PC-3 (cell line): ENCODE results near the gene CXCL13. TPM values are rescaled to one million over a fixed set of nuclear protein-coding genes. Genes with fewer than 3 reads are reported as not detected.
"Not testable (repeated sequence)": the region's sequence is repeated elsewhere in the genome, so short reads cannot be mapped to it uniquely, and the experiment has no call there.

Experiments
- ATAC-seq: fragments of 200-7000 bp; cut with Tn5 transposase; 2 replicates; pipeline ENCODE4 v1.9.1; 2020; ENCODE audit warnings: mild to moderate bottlenecking, moderate library complexity
- BruUV-seq: library from RNA; stranded (reverse); fragments of 400-500 nt; replicated peaks from 2 replicates; lab custom pipeline; 2021; lab: Mats Ljungman, UMichigan
- CTCF ChIA-PET: fragments of 300-600 bp; sonication (Branson Sonifier 250); formaldehyde crosslinking; loops from one replicate; lab custom pipeline; 2022; ENCODE audit warnings: antibody characterized with exemption; lab: Charles Lee
- POLR2A ChIA-PET: fragments of 300-600 bp; sonication (Branson Sonifier 250); formaldehyde crosslinking; loops from one replicate; lab custom pipeline; 2022; ENCODE audit warnings: antibody characterized with exemption; ENCODE audit not compliant: unreplicated experiment; lab: Charles Lee
- DNase-seq: peaks from one replicate; pipeline ENCODE4 v3.0.0-alpha.2; 2015
- H2AFZ ChIP-seq: fragments of 300-600 bp; sonication (generic); 2 replicates; pipeline ENCODE4 v1.6.0; 2016; ENCODE audit warnings: antibody characterized with exemption, low read length
- H3F3A ChIP-seq: fragments of 300-600 bp; sonication (generic); one replicate; pipeline ENCODE4 v1.6.0; 2017; ENCODE audit warnings: antibody characterized with exemption, low read length, control low read depth, mild to moderate bottlenecking; ENCODE audit not compliant: unreplicated experiment
- H3K27ac ChIP-seq: fragments of 300-600 bp; sonication (generic); 2 replicates; pipeline ENCODE4 v1.5.1; 2016; ENCODE audit warnings: mild to moderate bottlenecking, low read length
- H3K27me3 ChIP-seq: fragments of 300-600 bp; sonication (generic); 2 replicates; pipeline ENCODE4 v1.6.1; 2016; ENCODE audit warnings: low read length, mixed read lengths
- H3K36me3 ChIP-seq: fragments of 300-600 bp; sonication (generic); 2 replicates; pipeline ENCODE4 v1.6.1; 2016; ENCODE audit warnings: low read depth, mixed run types, low read length, mixed read lengths
- H3K4me1 ChIP-seq: fragments of 300-600 bp; sonication (generic); 2 replicates; pipeline ENCODE4 v1.5.1; 2016; ENCODE audit warnings: low read length; ENCODE audit not compliant: insufficient read depth
- H3K4me2 ChIP-seq: fragments of 300-600 bp; sonication (generic); 2 replicates; pipeline ENCODE4 v1.6.0; 2016; ENCODE audit warnings: low read length
- H3K4me3 ChIP-seq: fragments of 300-600 bp; sonication (generic); 2 replicates; pipeline ENCODE4 v1.5.1; 2016; ENCODE audit warnings: mild to moderate bottlenecking, low read length, mixed read lengths
- H3K79me2 ChIP-seq: fragments of 300-600 bp; sonication (generic); 2 replicates; pipeline ENCODE4 v1.6.1; 2017; ENCODE audit warnings: low read length, mixed read lengths
- H3K9ac ChIP-seq: fragments of 300-600 bp; sonication (generic); 2 replicates; pipeline ENCODE4 v1.6.0; 2016; ENCODE audit warnings: mild to moderate bottlenecking, low read length
- H3K9me2 ChIP-seq: fragments of 300-600 bp; sonication (generic); replicated peaks from 2 replicates; pipeline ENCODE4 v1.6.1; 2016; ENCODE audit warnings: mixed run types, low read length, mixed read lengths
- H3K9me3 ChIP-seq: fragments of 300-600 bp; sonication (generic); 2 replicates; pipeline ENCODE4 v1.6.1; 2016; ENCODE audit warnings: low read length, mixed read lengths
- H4K20me1 ChIP-seq: fragments of 300-600 bp; sonication (generic); 2 replicates; pipeline ENCODE4 v1.6.1; 2016; ENCODE audit warnings: low read length, mixed read lengths
- EZH2 ChIP-seq: fragments of 300-600 bp; sonication (generic); IDR thresholded peaks from one replicate; pipeline ENCODE4 v1.6.1; 2017; ENCODE audit warnings: antibody characterized with exemption, mild to moderate bottlenecking, low read length; ENCODE audit not compliant: unreplicated experiment
- EZH2phosphoT487 ChIP-seq: fragments of 300-600 bp; sonication (generic); IDR thresholded peaks from 2 replicates; pipeline ENCODE4 v1.6.1; 2018; ENCODE audit warnings: mild to moderate bottlenecking, antibody characterized with exemption, low read length, borderline replicate concordance
- intact Hi-C: fragments of 100-400 bp; cut with micrococcal nuclease; formaldehyde crosslinking; loops from 2 replicates; pipeline ENCODE4 v1.9.0; 2023
- total RNA-seq: library from RNA; depleted of rRNA; stranded (reverse); fragments of >200 nt; gene quantifications from 2 replicates; pipeline ENCODE4 v1.2.3, GENCODE V29; 2014
- TF ChIP-seq, protein P1 (sequence below): fragments of 300-600 bp; sonication (generic); conservative IDR thresholded peaks from 2 replicates; pipeline ENCODE4 v1.5.1; 2017; ENCODE audit warnings: antibody characterized with exemption, low read depth, mild to moderate bottlenecking, low read length

CXCL13 gene
- total RNA-seq, 1 experiment from 2014 or later = not detected

- ChIA-PET POLR2A (no interaction called here), CTCF (no interaction called here)
- Histone ChIP-seq H3K4me3 (no peak overlapping the region), H3K9me3 (no peaks in the 10 kb centered on the region), H3K9ac (no peak overlapping the region), H3K36me3 (no peaks in the 10 kb centered on the region), H3K27ac (no peak overlapping the region), H3K79me2 (no peaks in the 10 kb centered on the region), H3K9me2 (no peaks in the 10 kb centered on the region), H3K4me2 (no peak overlapping the region), H2AFZ (no peak overlapping the region), H3K27me3 (no peaks in the 10 kb centered on the region), H3F3A (no peaks in the 10 kb centered on the region), H4K20me1 (no peaks in the 10 kb centered on the region), H3K4me1 (peaks cover 13% of the 10 kb centered on the region)
- no TSS peak for BruUV-seq
- intact Hi-C loops = no loop called here
- TF ChIP-seq EZH2 = no peak
- TF ChIP-seq, protein P1, sequence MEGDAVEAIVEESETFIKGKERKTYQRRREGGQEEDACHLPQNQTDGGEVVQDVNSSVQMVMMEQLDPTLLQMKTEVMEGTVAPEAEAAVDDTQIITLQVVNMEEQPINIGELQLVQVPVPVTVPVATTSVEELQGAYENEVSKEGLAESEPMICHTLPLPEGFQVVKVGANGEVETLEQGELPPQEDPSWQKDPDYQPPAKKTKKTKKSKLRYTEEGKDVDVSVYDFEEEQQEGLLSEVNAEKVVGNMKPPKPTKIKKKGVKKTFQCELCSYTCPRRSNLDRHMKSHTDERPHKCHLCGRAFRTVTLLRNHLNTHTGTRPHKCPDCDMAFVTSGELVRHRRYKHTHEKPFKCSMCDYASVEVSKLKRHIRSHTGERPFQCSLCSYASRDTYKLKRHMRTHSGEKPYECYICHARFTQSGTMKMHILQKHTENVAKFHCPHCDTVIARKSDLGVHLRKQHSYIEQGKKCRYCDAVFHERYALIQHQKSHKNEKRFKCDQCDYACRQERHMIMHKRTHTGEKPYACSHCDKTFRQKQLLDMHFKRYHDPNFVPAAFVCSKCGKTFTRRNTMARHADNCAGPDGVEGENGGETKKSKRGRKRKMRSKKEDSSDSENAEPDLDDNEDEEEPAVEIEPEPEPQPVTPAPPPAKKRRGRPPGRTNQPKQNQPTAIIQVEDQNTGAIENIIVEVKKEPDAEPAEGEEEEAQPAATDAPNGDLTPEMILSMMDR = no peak
- TF ChIP-seq EZH2phosphoT487 = no peak
- no peak for ATAC-seq
- no peak for DNase-seq
These were observed 30.3 kb downstream of the CXCL13 start for GRCh38 chr4:77635876-77636275.

GRCh38 chr4:77636902-77637301, 31.3 kb downstream of the CXCL13 start:
- Histone ChIP-seq H4K20me1 (no peaks in the 10 kb centered on the region), H3K9me3 (no peaks in the 10 kb centered on the region), H3K9ac (no peak overlapping the region), H3K4me1 (peaks cover 13% of the 10 kb centered on the region), H3K27ac (peak overlapping the region; percentile 59), H3K4me3 (no peak overlapping the region), H3K79me2 (no peaks in the 10 kb centered on the region), H2AFZ (no peak overlapping the region), H3K27me3 (no peaks in the 10 kb centered on the region), H3F3A (no peaks in the 10 kb centered on the region), H3K36me3 (no peaks in the 10 kb centered on the region), H3K4me2 (peak overlapping the region; percentile 15; the same call in 1 of the 2 replicates), H3K9me2 (no peaks in the 10 kb centered on the region)
- POLR2A ChIA-PET = interaction anchor here (0.6 kb wide), 2 partner anchors 14 to 184 kb away, joined by 4 to 9 read pairs; no protein-coding TSS in a partner anchor
- DNase-seq = peak; percentile 95
- intact Hi-C loops = loop anchor here (1.0 kb wide), 1 partner anchor 58 kb away; no protein-coding TSS in a partner anchor
- CTCF ChIA-PET = interaction anchor here (0.6 kb wide), 1 partner anchor 62 kb away, joined by 4 read pairs; no protein-coding TSS in a partner anchor
- peak; percentile 100 for ATAC-seq
- TF ChIP-seq EZH2 = no peak
- TF ChIP-seq EZH2phosphoT487 = no peak
- TF ChIP-seq, protein P1 = no peak
- BruUV-seq = no TSS peak

DNA sequence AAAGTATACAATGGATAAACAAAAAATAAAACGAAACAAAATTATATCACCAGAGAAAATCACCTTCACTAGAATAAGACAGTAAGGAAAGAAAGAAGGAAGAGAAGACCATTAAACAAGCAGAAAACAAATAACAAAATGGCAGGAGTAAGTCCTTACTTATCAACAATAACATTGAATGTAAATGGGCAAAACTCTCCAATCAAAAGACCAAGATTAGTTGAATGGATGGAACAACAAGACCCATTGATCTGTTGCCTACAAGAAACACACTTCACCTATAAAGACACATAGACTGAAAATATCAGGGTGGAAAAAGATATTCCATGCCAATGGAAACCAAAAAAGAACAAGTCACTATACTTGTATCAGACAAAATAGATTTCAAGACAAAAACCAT, 38.4 kb downstream of the CXCL13 start:
- H2AFZ ChIP-seq, DNase-seq, H3K36me3 ChIP-seq, CTCF ChIA-PET, H3K9ac ChIP-seq, H3K4me1 ChIP-seq, H3K9me2 ChIP-seq, H3K27ac ChIP-seq, POLR2A ChIA-PET, BruUV-seq, H3K79me2 ChIP-seq, H3K4me3 ChIP-seq, H3K27me3 ChIP-seq, H4K20me1 ChIP-seq, H3F3A ChIP-seq, ATAC-seq, H3K9me3 ChIP-seq, H3K4me2 ChIP-seq, intact Hi-C loops: not testable (repeated sequence)
